ENCODE data around the gene ZNG1A.
"Not testable (repeated sequence)": the region's sequence is repeated elsewhere in the genome, so short reads cannot be mapped to it uniquely, and the experiment has no call there.

The ZNG1A gene

DNA sequence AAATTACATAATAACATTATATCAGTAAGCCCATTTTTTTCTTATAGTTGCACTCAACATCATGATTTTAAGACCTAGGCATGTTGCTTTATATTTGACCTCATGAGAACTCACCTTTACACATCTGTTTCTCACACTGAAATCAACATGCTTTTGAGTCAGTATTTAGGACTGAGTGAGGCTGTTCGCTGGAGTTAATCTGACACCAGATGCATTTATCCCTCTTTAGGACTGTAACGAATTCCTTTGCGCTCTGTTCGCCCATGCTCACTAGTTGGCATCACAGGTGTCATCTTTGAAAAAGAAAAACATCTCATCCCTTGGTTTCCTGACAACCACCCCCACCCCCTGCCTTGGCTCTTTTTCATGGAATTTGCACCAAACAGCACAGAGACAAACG lies 84.9 kb downstream of the ZNG1A start:
- not testable (repeated sequence) for DNase-seq

- not testable (repeated sequence) for DNase-seq
These were observed 88.0 kb downstream of the ZNG1A start for GRCh38 chr9:90851-91250.

DNA sequence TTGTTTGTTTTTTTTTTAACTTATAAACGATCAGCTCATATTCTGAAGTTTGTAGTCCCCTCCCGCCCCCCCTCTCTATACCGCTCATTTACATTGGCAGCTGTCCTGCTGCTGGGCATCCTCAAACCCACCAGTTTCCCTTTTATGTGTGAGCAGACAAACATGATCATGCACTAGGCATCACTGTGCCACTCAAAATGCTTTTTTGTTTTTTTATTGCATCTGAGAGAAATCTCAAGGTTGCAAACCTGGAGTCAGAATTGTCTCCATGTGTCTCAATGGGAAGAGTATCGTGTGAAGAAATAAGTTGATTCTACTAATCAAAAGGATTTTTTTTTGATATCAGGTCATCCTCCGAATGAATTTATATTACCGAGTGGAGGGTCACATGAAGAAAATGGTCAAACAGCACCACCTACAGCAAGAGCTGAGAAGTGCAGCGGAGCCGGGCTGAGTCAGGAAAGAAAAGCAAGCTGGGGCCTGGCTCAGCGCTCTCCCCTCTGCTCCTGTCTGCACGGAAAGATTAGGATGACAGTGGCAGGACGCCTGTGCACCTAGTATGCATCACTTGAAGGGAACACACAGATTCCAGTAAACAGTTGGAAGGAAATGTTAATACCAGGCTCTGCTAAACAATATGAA lies 90.3 kb downstream of the ZNG1A start:
- not testable (repeated sequence) for DNase-seq

GRCh38 chr9:87860-88259 lies 91.0 kb downstream of the ZNG1A start:
- DNase-seq = not testable (repeated sequence)

DNA sequence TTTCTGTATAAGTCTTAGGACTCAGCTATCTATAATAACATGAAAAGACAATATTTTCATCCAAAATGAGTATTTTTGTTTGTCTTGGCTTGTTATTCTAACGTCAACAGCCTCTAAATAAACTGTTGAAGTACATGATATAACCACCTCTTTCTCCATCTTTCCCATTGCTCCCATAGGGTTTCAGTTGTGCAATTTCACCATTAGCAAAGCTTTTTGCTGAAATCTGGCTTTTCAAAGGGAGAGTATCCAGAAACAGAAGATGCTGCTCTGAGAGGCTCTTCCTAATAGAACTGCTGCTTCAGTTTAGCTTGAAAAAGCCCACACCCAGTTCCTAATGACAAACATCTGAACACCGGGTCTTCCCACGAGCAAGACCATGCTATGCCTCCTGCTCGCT lies 91.8 kb downstream of the ZNG1A start:
- not testable (repeated sequence) for DNase-seq

DNA sequence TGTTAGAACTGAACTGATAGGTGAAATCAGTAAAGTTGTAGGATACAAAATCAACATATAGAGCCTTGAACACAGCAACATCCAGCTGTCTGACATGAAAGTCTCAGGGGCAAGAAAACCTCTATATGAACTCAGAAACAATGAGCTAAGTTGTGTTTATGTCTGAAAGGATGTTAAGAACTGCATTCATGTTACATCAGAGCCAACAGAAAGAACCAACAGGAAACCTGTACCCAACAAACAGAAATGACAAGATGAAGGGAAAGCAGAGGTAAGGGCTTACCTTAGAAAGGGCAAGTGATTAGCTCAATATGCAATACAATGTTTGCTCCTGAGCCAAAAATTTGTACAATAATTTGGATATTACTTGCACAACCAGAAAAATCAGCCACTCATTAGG lies 92.2 kb downstream of the ZNG1A start:
- DNase-seq = not testable (repeated sequence)

GRCh38 chr9:82932-83689 lies 95.7 kb downstream of the ZNG1A start:
- DNase-seq = not testable (repeated sequence)

- peak; percentile 18 for DNase-seq
These were observed 100.5 kb downstream of the ZNG1A start for GRCh38 chr9:78333-78732.

DNA sequence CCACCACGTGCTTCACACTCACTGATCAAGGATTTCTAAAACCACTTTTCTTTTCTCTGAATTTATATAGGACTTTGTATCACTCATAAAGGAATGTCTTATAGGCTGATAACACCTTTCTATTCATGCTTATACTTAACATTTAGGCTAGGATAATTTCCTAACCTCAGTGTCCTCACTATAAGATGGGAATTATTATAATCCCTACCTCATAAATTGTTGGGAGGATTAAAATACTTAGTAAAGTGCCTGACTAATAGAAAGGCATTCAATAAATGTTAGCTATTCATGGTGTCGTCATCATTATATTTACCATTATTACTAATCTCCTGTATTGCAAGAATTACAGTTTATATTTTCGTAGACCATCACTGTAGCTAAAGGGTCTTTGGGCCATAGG lies 102.5 kb downstream of the ZNG1A start:
- DNase-seq = not testable (repeated sequence)

DNA sequence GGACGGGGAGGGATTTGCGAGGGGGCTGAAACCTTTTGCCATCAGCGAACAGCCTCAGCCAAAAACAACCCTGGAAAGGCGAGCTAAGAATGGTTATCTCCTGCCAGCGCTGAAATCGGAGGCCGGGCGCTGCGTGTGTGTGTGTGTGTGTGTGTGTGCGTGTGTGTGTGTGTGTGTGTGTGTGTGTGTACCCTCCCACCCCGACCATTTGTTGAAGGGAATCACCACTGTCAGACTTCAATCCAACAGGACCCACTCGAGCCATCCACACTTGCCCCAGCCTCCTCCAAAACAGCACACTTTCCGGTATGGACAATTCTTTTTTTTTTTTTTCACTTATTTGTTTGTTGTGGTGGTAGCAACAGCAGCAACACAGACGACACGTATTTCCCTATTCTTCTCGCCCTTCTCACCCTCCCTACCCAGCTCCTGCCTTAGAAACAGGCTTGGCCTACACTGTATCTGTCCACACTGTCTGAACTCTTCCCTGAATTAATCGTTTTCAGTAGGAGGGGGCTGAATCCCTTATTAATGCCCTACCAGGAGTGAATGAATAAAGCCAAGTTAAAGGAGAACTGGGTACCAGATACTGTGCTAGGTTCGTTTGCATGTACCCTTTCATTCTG lies 104.8 kb downstream of the ZNG1A start:
- DNase-seq = not testable (repeated sequence)

DNA sequence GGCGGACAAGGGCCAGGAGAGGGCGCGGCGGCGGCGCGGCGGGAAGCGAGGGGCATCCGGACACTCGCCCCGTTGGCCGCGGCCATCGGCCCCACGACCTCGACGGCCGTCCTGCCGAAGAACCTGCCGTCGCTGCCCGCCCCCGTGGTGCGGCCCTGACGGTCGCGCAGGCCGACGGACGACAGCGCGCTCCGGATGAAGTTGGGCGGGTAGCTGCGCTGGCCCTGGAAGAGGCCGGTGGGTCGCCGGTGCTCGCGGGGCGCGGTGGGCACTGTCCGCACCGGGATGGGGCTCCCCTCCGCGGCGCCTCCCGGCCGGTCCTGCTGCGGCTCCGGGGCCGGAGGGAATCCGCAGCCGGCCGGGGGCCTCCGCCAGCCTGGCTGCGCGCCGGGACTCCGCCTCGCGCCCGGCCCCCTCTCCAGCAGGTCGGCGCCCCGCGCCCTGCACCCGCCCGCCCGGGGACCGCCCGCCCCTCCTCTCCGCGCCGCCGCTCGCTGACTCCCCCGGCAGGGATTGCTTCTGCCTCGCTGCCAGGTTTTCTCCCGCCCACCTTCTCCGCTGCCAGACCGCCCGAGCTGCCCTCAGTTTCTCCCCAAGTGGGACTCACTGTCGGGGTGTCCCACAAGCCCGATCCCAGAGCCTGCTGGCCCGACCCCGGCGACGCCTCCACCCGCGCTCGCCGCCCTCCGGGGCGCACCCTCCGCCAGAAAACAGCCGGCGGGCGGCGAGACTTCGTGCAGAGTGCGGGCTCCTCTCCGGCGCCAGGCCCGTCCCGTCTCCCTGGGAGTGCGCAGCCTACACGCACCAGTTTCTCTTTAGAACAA lies 105.6 kb downstream of the ZNG1A start:
- peak; percentile 23 for DNase-seq

All from HCEC 1CT (cell line).